ENCODE measurements around the gene NEK9. TPM values are rescaled to one million over a fixed set of nuclear protein-coding genes. Genes with fewer than 3 reads are reported as not detected.

Gene NEK9
- total RNA-seq, 1 experiment from 2014 or later: 29.6 TPM

- H4K20me1 ChIP-seq (ENCODE audit: low read length): no peaks in the 10 kb centered on the region
- no peak overlapping the region for H2AFZ ChIP-seq (ENCODE audit: low read length)
- no peaks in the 10 kb centered on the region for H3K27me3 ChIP-seq (ENCODE audit: low read length)
- H3K79me2 ChIP-seq (ENCODE audit: low read length): peaks cover 25% of the 10 kb centered on the region
- intact Hi-C loops (cut with micrococcal nuclease): no loop called here
- H3K36me3 ChIP-seq (ENCODE audit: low read depth, low read length): peaks cover 10% of the 10 kb centered on the region; the same call in 1 of the 2 replicates
- no peaks in the 10 kb centered on the region for H3K9me3 ChIP-seq (ENCODE audit: low read length)
- TF ChIP-seq EZH2 (IDR thresholded peaks at IDR 0.05; ENCODE audit: low read length, unreplicated experiment) (no peak), EZH2phosphoT487 (IDR thresholded peaks at IDR 0.05; ENCODE audit: borderline replicate concordance, low read length) (no peak), CTCF (conservative IDR thresholded peaks at IDR 0.05; ENCODE audit: low read depth, low read length) (no peak)
- DNase-seq (no peak), ATAC-seq (no peak)
- CTCF ChIA-PET: no interaction called here
- no peak overlapping the region for H3K4me2 ChIP-seq (ENCODE audit: low read length)
- H3K4me3 ChIP-seq (ENCODE audit: low read length): no peak overlapping the region
- POLR2A ChIA-PET (ENCODE audit: unreplicated experiment): no interaction called here
- no peaks in the 10 kb centered on the region for H3K9me2 ChIP-seq (replicated peaks; ENCODE audit: low read length)
- no peaks in the 10 kb centered on the region for H3F3A ChIP-seq (ENCODE audit: low read length, unreplicated experiment)
- peaks cover 23% of the 10 kb centered on the region for H3K4me1 ChIP-seq (ENCODE audit: insufficient read depth, low read length)
- no peak overlapping the region for H3K27ac ChIP-seq (ENCODE audit: low read length)
- H3K9ac ChIP-seq (ENCODE audit: low read length): no peak overlapping the region
- no TSS peak for BruUV-seq (replicated peaks)
Measured at GRCh38 chr14:75040959-75041358, 85.9 kb downstream of the NEK9 start.

GRCh38 chr14:75040507-75040906, 86.3 kb downstream of the NEK9 start:
- Histone ChIP-seq H3K4me1 (ENCODE audit: insufficient read depth, low read length) (peaks cover 23% of the 10 kb centered on the region), H3K27ac (ENCODE audit: low read length) (no peak overlapping the region), H3K4me3 (ENCODE audit: low read length) (no peak overlapping the region), H3K9me2 (replicated peaks; ENCODE audit: low read length) (no peaks in the 10 kb centered on the region), H3K4me2 (ENCODE audit: low read length) (no peak overlapping the region), H3K79me2 (ENCODE audit: low read length) (peaks cover 23% of the 10 kb centered on the region), H3K9ac (ENCODE audit: low read length) (no peak overlapping the region), H3K36me3 (ENCODE audit: low read depth, low read length) (peaks cover 10% of the 10 kb centered on the region; the same call in 1 of the 2 replicates), H3K9me3 (ENCODE audit: low read length) (no peaks in the 10 kb centered on the region), H2AFZ (ENCODE audit: low read length) (no peak overlapping the region), H3K27me3 (ENCODE audit: low read length) (no peaks in the 10 kb centered on the region), H3F3A (ENCODE audit: low read length, unreplicated experiment) (no peaks in the 10 kb centered on the region), H4K20me1 (ENCODE audit: low read length) (no peaks in the 10 kb centered on the region)
- POLR2A ChIA-PET (ENCODE audit: unreplicated experiment): no interaction called here
- ATAC-seq: no peak
- TF ChIP-seq EZH2phosphoT487 (IDR thresholded peaks at IDR 0.05; ENCODE audit: borderline replicate concordance, low read length): no peak
- no peak for TF ChIP-seq EZH2 (IDR thresholded peaks at IDR 0.05; ENCODE audit: low read length, unreplicated experiment)
- no peak for TF ChIP-seq CTCF (conservative IDR thresholded peaks at IDR 0.05; ENCODE audit: low read depth, low read length)
- no peak for DNase-seq
- intact Hi-C loops (cut with micrococcal nuclease): no loop called here
- CTCF ChIA-PET: no interaction called here
- no TSS peak for BruUV-seq (replicated peaks)

- Histone ChIP-seq H3K4me2 (ENCODE audit: low read length) (no peak overlapping the region), H3K9ac (ENCODE audit: low read length) (no peak overlapping the region), H3K4me3 (ENCODE audit: low read length) (no peak overlapping the region), H3K9me3 (ENCODE audit: low read length) (no peaks in the 10 kb centered on the region), H4K20me1 (ENCODE audit: low read length) (no peaks in the 10 kb centered on the region), H3K4me1 (ENCODE audit: insufficient read depth, low read length) (no peaks in the 10 kb centered on the region), H3K79me2 (ENCODE audit: low read length) (no peaks in the 10 kb centered on the region), H3K27ac (ENCODE audit: low read length) (no peak overlapping the region), H3K27me3 (ENCODE audit: low read length) (no peaks in the 10 kb centered on the region), H2AFZ (ENCODE audit: low read length) (no peak overlapping the region), H3K36me3 (ENCODE audit: low read depth, low read length) (peaks cover 25% of the 10 kb centered on the region), H3F3A (ENCODE audit: low read length, unreplicated experiment) (no peaks in the 10 kb centered on the region), H3K9me2 (replicated peaks; ENCODE audit: low read length) (no peaks in the 10 kb centered on the region)
- POLR2A ChIA-PET (ENCODE audit: unreplicated experiment): no interaction called here
- ATAC-seq (no peak), DNase-seq (no peak)
- no TSS peak for BruUV-seq (replicated peaks)
- no peak for TF ChIP-seq CTCF (conservative IDR thresholded peaks at IDR 0.05; ENCODE audit: low read depth, low read length)
- TF ChIP-seq EZH2 (IDR thresholded peaks at IDR 0.05; ENCODE audit: low read length, unreplicated experiment): no peak
- TF ChIP-seq EZH2phosphoT487 (IDR thresholded peaks at IDR 0.05; ENCODE audit: borderline replicate concordance, low read length): no peak
- CTCF ChIA-PET: no interaction called here
- intact Hi-C loops (cut with micrococcal nuclease): loop anchor here (1.0 kb wide), 1 partner anchor 11 kb away; no protein-coding TSS in a partner anchor
Measured at GRCh38 chr14:75032939-75033338, 93.9 kb downstream of the NEK9 start.
